ENCODE measurements around the gene DENND1A.

- TF ChIP-seq CTCF (conservative IDR thresholded peaks at IDR 0.05; ENCODE audit: low read length) (no peak), EZH2phosphoT487 (IDR thresholded peaks at IDR 0.05; ENCODE audit: borderline replicate concordance) (no peak)
Observed at GRCh38 chr9:123846966-123847365, 83.0 kb downstream of the DENND1A start.
